ENCODE data around the gene CALB2. TPM values are rescaled to one million over a fixed set of nuclear protein-coding genes. Genes with fewer than 3 reads are reported as not detected.

Gene CALB2
- polyA plus RNA-seq, 1 donor from 2014 or later, result 1.1 TPM

DNA sequence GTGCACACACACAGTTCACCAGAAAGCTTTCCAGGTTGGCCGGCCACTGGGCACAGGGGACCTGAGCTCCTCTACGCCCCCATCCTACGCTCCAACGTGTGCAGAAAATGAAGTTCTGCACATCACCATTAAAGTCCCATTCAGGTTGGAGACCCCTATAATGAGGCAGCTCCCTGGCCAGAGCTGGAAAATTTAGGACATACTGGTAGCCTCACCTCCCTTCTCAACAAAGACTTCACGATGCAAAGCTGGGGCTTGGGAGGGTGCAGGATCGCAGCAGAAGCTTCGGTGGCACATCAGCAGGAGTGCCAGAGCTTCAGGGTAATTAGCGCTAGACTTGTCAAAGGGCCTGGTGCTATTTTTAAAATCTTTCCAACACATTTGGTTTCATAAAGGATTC is 15.4 kb upstream of the CALB2 start:
- H3K36me3 ChIP-seq (ENCODE audit: insufficient read depth, low read length), result no peaks in the 10 kb centered on the region
- H3K79me2 ChIP-seq (replicated peaks; ENCODE audit: insufficient read depth, low read length), result no peaks in the 10 kb centered on the region
- H2AFZ ChIP-seq (ENCODE audit: low read depth, low read length), result no peak overlapping the region
- H3F3A ChIP-seq (ENCODE audit: insufficient read depth, low read length, poor library complexity, severe bottlenecking), result no peaks in the 10 kb centered on the region
- TF ChIP-seq SMC3 (conservative IDR thresholded peaks at IDR 0.05; ENCODE audit: poor library complexity) (no peak), TAF1 (IDR thresholded peaks at IDR 0.05; ENCODE audit: low read depth) (no peak), EZH2 (IDR thresholded peaks at IDR 0.05; ENCODE audit: borderline replicate concordance, insufficient read depth, low read length, poor library complexity, severe bottlenecking) (no peak), MXI1 (conservative IDR thresholded peaks at IDR 0.05; ENCODE audit: poor library complexity, severe bottlenecking) (no peak), RAD21 (conservative IDR thresholded peaks at IDR 0.05) (no peak), REST (IDR thresholded peaks at IDR 0.05; ENCODE audit: borderline replicate concordance) (no peak), CTCF (IDR thresholded peaks at IDR 0.05; ENCODE audit: poor library complexity, severe bottlenecking) (no peak), EP300 (conservative IDR thresholded peaks at IDR 0.05; ENCODE audit: poor library complexity, severe bottlenecking) (no peak), POLR2AphosphoS5 (IDR thresholded peaks at IDR 0.05) (no peak)
- no peak overlapping the region for H3K4me3 ChIP-seq (ENCODE audit: low read length)
- H3K27me3 ChIP-seq (ENCODE audit: insufficient read depth, low read depth, low read length), result no peaks in the 10 kb centered on the region
- no peaks in the 10 kb centered on the region for H3K9me2 ChIP-seq (ENCODE audit: insufficient read depth, low read length)
- no peaks in the 10 kb centered on the region for H3K9me3 ChIP-seq (ENCODE audit: low read length)
- no peak overlapping the region for H3K27ac ChIP-seq (ENCODE audit: low read length)
- H4K20me1 ChIP-seq (ENCODE audit: insufficient read depth), result no peaks in the 10 kb centered on the region
- H3K4me2 ChIP-seq (ENCODE audit: low read length), result no peak overlapping the region
- no peak overlapping the region for H3K9ac ChIP-seq (ENCODE audit: low read length)

GRCh38 chr16:71344315-71344905 is 14.1 kb upstream of the CALB2 start:
- no peaks in the 10 kb centered on the region for H4K20me1 ChIP-seq (ENCODE audit: insufficient read depth)
- H2AFZ ChIP-seq (ENCODE audit: low read depth, low read length), result no peak overlapping the region
- H3K4me2 ChIP-seq (ENCODE audit: low read length), result no peak overlapping the region

More at GRCh38 chr16:71344315-71344905, 14.1 kb upstream of the CALB2 start:
- Histone ChIP-seq H3K9me2 (ENCODE audit: insufficient read depth, low read length) (no peaks in the 10 kb centered on the region), H3K36me3 (ENCODE audit: insufficient read depth, low read length) (no peaks in the 10 kb centered on the region), H3K9me3 (ENCODE audit: low read length) (no peaks in the 10 kb centered on the region), H3K9ac (ENCODE audit: low read length) (no peak overlapping the region), H3F3A (ENCODE audit: insufficient read depth, low read length, poor library complexity, severe bottlenecking) (no peaks in the 10 kb centered on the region), H3K4me3 (ENCODE audit: low read length) (no peak overlapping the region), H3K27me3 (ENCODE audit: insufficient read depth, low read depth, low read length) (no peaks in the 10 kb centered on the region), H3K79me2 (replicated peaks; ENCODE audit: insufficient read depth, low read length) (no peaks in the 10 kb centered on the region), H3K27ac (ENCODE audit: low read length) (no peak overlapping the region)
- TF ChIP-seq EZH2 (IDR thresholded peaks at IDR 0.05; ENCODE audit: borderline replicate concordance, insufficient read depth, low read length, poor library complexity, severe bottlenecking) (no peak), EP300 (conservative IDR thresholded peaks at IDR 0.05; ENCODE audit: poor library complexity, severe bottlenecking) (no peak), POLR2AphosphoS5 (IDR thresholded peaks at IDR 0.05) (no peak), RAD21 (conservative IDR thresholded peaks at IDR 0.05) (no peak), CTCF (IDR thresholded peaks at IDR 0.05; ENCODE audit: poor library complexity, severe bottlenecking) (no peak), MXI1 (conservative IDR thresholded peaks at IDR 0.05; ENCODE audit: poor library complexity, severe bottlenecking) (no peak), SMC3 (conservative IDR thresholded peaks at IDR 0.05; ENCODE audit: poor library complexity) (no peak), REST (IDR thresholded peaks at IDR 0.05; ENCODE audit: borderline replicate concordance) (no peak), TAF1 (IDR thresholded peaks at IDR 0.05; ENCODE audit: low read depth) (no peak)

All from neural cell (in vitro differentiated cells).